WERI-Rb-1 (cell line): ENCODE results near the gene MBD1.

Experiments
- DNase-seq: peaks from one replicate; pipeline ENCODE4 v3.0.0-alpha.2; 2020
- H3K27ac ChIP-seq: fragments of 250-450 bp; sonication (Bioruptor Pico); 2 replicates; pipeline ENCODE4 v1.5.1; 2020; ENCODE audit warnings: mild to moderate bottlenecking, moderate library complexity
- H3K27me3 ChIP-seq: fragments of 250-450 bp; sonication (Bioruptor Pico); 2 replicates; pipeline ENCODE4 v1.5.1; 2021; ENCODE audit warnings: mild to moderate bottlenecking, low read depth, moderate library complexity; ENCODE audit not compliant: insufficient read depth, severe bottlenecking
- H3K36me3 ChIP-seq: fragments of 250-450 bp; sonication (Bioruptor Pico); 2 replicates; pipeline ENCODE4 v1.5.1; 2020; ENCODE audit warnings: mild to moderate bottlenecking, moderate library complexity
- H3K4me3 ChIP-seq: 2 replicates; pipeline ENCODE4 v1.5.1; 2011; ENCODE audit warnings: low read depth, mild to moderate bottlenecking, control low read depth, low read length
- H3K9me3 ChIP-seq: fragments of 250-450 bp; sonication (Bioruptor Pico); 2 replicates; pipeline ENCODE4 v1.5.1; 2021; ENCODE audit warnings: mild to moderate bottlenecking, moderate library complexity; ENCODE audit not compliant: severe bottlenecking
- TF ChIP-seq, protein P1 (sequence below): IDR thresholded peaks from 2 replicates; pipeline ENCODE4 v1.5.1; 2011; ENCODE audit warnings: low read depth, mild to moderate bottlenecking, control low read depth, inconsistent platforms, low read length

Gene MBD1

GRCh38 chr18:50307738-50308470, 26.6 kb upstream of the MBD1 start:
- DNase-seq, result peak; percentile 93
- Histone ChIP-seq H3K27ac (no peak overlapping the region), H3K9me3 (peaks cover 14% of the 10 kb centered on the region), H3K27me3 (no peaks in the 10 kb centered on the region), H3K4me3 (peak overlapping the region; percentile 73), H3K36me3 (no peaks in the 10 kb centered on the region)
- TF ChIP-seq, protein P1, sequence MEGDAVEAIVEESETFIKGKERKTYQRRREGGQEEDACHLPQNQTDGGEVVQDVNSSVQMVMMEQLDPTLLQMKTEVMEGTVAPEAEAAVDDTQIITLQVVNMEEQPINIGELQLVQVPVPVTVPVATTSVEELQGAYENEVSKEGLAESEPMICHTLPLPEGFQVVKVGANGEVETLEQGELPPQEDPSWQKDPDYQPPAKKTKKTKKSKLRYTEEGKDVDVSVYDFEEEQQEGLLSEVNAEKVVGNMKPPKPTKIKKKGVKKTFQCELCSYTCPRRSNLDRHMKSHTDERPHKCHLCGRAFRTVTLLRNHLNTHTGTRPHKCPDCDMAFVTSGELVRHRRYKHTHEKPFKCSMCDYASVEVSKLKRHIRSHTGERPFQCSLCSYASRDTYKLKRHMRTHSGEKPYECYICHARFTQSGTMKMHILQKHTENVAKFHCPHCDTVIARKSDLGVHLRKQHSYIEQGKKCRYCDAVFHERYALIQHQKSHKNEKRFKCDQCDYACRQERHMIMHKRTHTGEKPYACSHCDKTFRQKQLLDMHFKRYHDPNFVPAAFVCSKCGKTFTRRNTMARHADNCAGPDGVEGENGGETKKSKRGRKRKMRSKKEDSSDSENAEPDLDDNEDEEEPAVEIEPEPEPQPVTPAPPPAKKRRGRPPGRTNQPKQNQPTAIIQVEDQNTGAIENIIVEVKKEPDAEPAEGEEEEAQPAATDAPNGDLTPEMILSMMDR, result no peak

DNA sequence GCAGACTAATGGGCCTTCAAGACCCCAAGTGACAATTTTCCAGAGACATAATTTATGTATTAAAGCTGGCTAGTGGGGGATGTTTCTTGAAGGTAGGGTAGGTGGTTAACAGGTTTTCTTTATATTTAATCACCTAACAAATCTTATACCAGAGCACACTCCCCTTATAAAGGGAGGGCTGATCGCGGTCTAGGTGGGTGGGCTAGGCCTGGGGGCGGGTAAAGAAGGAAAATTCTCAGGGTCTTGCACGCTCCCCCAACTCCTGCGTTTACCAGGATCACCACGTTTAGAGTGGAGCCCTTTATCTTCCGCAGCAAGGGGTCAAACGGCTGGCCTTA, 26.0 kb upstream of the MBD1 start:
- Histone ChIP-seq H3K4me3 (peak overlapping the region; percentile 73), H3K27ac (no peak overlapping the region), H3K9me3 (peaks cover 14% of the 10 kb centered on the region), H3K27me3 (no peaks in the 10 kb centered on the region), H3K36me3 (no peaks in the 10 kb centered on the region)
- DNase-seq, result no peak
- TF ChIP-seq, protein P1, result no peak

GRCh38 chr18:50306944-50307343, 25.6 kb upstream of the MBD1 start:
- Histone ChIP-seq H3K36me3 (no peaks in the 10 kb centered on the region), H3K27me3 (no peaks in the 10 kb centered on the region), H3K4me3 (peak overlapping the region; percentile 73), H3K27ac (no peak overlapping the region), H3K9me3 (peaks cover 14% of the 10 kb centered on the region)
- DNase-seq, result no peak
- TF ChIP-seq, protein P1, result no peak

- H3K9me3 ChIP-seq, result peaks cover 10% of the 10 kb centered on the region
- TF ChIP-seq, protein P1, result no peak
- H3K27ac ChIP-seq, result no peak overlapping the region
- peak; percentile 56 for DNase-seq
- no peaks in the 10 kb centered on the region for H3K36me3 ChIP-seq
- H3K4me3 ChIP-seq, result no peak overlapping the region
- no peaks in the 10 kb centered on the region for H3K27me3 ChIP-seq
Observed at GRCh38 chr18:50301074-50301473, 19.8 kb upstream of the MBD1 start.

- Histone ChIP-seq H3K27me3 (no peaks in the 10 kb centered on the region), H3K36me3 (no peaks in the 10 kb centered on the region), H3K4me3 (no peak overlapping the region), H3K9me3 (peaks cover 3% of the 10 kb centered on the region), H3K27ac (no peak overlapping the region)
- TF ChIP-seq, protein P1, result no peak
- no peak for DNase-seq
Observed at GRCh38 chr18:50299626-50300388, 18.5 kb upstream of the MBD1 start.
